NOMO-1 (cell line): ENCODE results near the gene SLC11A1.
A peak's percentile ranks its signal among the peaks of the same experiment; 100 is the strongest.

ENCODE experiments used
- DNase-seq, 2 experiments: peaks; one replicate each; lab custom pipeline; 2025; ENCODE audit not compliant: unreplicated experiment in 2 of 2; lab: John Stamatoyannopoulos, UW

Gene SLC11A1

DNA sequence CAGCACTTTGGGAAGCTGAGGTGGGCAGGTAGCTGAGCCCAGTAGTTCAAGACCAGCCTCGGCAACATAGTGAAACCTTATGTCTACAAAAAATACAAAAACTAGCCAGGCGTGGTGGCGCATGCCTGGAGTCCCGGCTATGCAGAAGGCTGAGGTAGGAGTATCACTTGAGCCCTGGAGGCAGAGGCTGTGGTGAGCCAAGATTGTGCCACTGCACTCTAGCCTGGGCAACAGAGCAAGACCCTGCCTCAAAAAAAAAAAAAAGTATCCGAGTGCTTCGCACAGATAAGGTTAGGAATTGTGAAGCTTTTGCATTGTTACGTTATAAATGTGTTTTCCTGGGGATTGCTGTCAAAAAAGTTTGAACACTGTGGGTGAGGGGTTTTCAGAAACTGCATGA lies 21.7 kb downstream of the SLC11A1 start:
- DNase-seq: no peak

DNA sequence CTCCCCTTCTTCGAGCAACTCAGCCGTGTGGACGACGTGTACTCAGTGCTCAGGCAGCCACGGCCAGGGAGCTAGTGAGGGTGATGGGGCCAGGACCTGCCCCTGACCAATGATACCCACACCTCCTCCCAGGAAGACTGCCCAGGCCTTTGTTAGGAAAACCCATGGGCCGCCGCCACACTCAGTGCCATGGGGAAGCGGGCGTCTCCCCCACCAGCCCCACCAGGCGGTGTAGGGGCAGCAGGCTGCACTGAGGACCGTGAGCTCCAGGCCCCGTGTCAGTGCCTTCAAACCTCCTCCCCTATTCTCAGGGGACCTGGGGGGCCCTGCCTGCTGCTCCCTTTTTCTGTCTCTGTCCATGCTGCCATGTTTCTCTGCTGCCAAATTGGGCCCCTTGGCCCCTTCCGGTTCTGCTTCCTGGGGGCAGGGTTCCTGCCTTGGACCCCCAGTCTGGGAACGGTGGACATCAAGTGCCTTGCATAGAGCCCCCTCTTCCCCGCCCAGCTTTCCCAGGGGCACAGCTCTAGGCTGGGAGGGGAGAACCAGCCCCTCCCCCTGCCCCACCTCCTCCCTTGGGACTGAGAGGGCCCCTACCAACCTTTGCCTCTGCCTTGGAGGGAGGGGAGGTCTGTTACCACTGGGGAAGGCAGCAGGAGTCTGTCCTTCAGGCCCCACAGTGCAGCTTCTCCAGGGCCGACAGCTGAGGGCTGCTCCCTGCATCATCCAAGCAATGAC lies 22.4 kb downstream of the SLC11A1 start:
- no peak for DNase-seq

DNA sequence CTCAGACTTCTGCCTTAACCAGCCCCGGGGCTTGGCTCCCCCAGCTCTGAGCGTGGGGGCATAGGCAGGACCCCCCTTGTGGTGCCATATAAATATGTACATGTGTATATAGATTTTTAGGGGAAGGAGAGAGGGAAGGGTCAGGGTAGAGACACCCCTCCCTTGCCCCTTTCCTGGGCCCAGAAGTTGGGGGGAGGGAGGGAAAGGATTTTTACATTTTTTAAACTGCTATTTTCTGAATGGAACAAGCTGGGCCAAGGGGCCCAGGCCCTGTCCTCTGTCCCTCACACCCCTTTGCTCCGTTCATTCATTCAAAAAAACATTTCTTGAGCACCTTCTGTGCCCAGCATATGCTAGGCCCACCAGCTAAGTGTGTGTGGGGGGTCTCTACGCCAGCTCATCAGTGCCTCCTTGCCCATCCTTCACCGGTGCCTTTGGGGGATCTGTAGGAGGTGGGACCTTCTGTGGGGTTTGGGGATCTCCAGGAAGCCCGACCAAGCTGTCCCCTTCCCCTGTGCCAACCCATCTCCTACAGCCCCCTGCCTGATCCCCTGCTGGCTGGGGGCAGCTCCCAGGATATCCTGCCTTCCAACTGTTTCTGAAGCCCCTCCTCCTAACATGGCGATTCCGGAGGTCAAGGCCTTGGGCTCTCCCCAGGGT lies 23.1 kb downstream of the SLC11A1 start:
- no peak for DNase-seq

DNA sequence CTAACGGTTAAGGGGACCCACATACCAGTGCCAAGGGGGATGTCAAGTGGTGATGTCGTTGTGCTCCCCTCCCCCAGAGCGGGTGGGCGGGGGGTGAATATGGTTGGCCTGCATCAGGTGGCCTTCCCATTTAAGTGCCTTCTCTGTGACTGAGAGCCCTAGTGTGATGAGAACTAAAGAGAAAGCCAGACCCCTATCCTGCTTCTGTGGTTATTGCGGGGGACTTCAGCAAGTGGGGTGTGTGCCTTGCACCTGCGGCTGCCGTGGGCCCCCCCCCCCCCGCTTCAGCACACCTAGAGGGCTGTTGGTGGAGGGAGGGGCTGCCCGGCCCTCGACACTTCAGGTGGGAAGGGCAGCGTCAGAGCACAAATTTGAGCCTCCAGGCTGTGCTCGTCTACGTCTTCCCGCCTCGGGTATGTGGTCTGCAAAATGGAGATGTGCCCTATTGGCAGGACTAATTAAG lies 23.7 kb downstream of the SLC11A1 start:
- no peak for DNase-seq

DNA sequence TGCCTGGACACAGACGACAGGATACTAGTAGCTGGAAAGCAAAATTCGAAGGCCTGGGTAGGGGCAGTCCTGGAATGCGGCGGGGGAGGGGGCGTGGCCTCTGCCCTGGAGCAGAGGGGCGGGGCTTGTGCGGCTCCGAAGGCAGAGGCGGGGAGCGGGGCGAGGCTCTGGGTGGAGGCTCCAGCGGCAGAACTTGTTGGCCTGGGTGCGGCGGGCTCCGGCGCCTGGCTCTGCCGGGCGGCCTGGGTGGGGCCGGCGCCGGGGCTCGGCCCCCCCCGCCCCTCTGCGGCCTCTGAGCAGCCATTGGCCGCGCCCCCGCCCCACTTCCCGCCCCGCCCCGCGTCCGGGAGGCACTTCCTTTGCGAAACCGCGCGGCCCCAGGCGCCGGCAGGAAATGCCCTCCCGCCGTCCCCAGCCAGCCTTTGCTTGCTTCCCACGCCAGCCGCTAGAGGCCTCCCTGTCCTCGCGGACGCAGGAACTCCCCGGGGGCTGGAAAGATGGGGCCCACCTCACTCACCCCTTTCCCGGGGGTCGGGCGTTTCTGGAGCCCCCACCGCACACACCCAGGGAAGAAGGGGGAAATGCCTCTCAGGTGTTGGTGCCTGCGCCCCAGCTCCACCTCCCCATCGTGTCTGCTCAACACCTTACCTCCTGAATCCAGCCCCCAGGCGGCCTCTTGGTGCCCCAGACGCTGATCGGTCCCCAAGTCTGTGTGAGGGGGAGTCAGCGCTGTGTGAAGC lies 24.3 kb downstream of the SLC11A1 start:
- DNase-seq: peak; percentile 98 to 100

DNA sequence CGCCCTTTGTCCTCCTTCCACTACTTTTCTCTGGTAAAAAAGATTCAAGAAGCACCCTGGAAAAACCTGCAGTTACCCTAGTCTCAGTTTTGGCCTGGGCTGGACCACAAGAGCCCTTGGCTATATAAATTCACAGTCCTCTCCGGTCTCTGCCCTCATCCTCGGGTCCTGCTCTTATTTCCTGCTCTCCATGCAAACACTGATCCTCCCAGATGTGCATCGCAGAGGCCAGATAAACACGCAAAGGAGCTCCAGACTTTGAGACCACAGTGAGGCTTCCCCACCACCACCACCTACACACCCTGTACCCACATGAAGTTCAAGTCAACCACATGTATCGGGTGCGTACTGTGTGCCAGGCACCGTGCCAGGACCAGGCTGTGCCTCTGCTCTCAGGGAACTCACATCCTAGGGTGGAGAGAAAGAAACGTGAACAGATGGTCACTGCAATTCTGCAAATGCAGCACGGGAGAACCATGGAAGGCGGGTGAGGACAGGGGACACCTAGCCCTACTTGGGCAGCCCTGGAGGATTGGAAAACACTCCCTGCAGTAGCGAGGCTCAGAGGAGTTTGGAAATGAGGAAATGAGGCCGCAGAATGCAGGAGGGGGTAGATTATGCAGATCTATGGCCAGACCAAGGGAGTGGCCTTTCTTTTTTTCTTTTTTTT lies 25.0 kb downstream of the SLC11A1 start:
- peak; percentile 35 to 59 for DNase-seq

DNA sequence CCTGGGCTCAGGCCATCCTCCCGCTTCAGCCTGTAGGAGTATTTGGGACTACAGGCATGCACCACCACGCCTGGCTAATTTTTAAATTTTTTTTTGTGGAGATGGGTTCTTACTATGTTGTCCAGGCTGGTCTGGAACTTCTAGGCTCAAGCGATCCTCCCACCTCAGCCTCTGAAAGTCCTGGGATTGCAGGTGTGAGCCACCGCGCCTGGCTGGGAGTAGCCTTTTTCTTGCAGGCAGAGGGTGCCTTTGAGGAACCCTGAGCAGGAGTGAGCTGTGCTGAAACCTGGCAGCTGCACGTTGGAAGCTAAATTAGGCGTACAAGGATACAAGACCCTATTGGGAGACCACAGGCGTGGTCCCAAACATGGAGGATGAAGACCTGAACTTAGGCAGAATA lies 25.6 kb downstream of the SLC11A1 start:
- no peak for DNase-seq

DNA sequence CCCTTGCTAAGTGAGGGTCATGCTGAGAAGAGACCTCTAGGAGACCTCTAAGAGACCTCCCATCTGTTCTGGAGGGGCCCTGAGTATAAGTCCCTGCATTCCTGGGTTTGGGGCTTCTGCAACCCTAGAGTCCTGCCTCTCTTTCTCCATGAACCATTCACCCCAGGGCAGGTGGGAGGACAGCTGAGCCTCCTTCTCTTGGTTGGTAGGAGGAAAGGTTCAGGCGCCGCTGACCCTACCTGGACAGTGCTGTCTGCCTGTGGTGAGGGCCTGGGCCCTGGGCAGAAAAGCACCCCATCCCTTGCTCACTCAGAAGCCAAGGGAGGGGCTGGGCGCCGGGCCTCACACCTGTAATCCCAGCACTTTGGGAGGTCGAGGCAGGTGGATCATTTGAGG lies 36.2 kb downstream of the SLC11A1 start:
- no peak for DNase-seq

DNA sequence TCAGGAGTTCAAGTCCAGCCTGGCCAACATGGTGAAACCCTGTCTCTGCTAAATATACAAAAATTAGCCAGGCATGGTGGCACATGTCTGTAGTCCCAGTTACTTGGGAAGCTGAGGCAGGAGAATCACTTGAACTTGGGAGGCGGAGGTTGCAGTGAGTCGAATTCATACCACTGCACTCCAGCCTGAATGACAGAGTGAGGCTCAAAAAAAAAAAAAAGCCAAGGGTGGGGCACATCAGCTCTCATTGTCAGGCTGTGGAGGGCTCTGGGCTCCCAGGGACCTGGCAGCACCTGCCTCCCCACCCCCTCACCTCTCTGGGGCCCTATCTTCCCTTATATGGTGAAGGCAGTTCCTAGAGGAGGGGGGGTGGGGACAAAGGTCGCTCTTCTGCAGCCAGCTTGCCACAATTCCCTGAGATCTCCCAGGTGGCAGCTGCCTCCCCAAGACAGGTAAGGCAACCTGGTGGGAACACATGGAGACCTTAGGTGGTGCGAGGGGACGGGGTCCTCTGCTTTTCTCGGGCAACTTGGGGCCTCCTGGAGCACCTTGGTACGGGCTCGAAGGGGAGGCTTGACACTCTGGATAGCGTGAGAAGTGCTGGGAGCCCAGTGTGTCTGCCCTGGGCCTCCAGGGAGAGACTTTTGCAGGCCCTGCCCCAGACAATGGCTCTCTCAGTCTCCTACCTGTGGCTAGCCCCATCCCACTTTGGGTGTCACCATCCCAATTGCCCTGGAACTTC lies 36.8 kb downstream of the SLC11A1 start, which contains the start of gene VIL1:
Gene VIL1, plus strand, starts transcription at position 407 of the 742 bp plus-strand sequence. CDS start 4,656 bp downstream, outside the sequence.
- no peak for DNase-seq

DNA sequence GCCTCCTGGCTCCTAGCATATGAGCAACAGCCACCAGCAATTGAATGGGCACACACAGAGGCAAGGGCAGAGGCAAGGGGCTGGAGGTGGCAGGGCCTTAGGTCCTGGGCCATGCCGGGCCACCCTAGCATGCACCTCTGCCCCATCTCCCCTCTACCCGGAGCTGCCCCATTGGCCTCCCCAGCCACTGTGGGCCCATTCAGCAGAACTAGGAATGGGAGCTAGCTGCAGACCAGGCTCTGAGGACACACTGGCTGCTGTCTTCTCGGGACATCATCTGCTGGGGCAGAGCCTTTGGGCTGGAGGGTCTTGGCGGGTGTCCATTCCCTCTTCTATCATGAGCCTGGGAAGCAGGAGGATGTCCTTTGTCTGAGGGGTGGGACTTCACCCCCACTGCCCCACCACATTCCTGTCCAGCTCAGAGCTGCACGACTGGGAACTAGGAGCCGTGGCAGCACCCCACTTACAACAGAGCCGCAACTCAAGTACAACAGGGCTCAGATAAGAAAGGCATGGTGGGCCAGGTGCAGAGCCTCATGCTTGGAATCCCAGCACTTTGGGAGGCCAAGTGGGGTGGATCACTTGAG lies 37.6 kb downstream of the SLC11A1 start:
- DNase-seq: no peak

DNA sequence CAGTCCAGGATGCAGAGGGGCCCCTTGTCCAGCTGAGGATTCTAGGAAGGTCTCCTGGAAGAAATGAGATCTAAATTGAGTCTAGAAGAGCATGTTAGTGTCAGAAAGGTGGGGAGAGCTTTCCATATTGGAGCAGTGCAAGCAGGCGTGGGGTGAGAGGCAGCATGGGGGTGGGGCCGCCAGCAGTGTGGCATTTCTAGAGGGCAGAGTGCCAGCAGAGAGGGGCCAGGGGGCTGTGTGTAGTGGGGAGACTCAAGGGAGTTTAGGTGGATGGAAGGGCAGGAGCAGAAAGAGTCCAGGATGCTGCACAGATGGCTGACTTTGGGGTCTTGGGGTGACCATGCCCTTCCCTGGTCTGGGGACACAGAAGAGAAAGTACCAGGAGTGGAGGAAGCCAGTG lies 39.0 kb downstream of the SLC11A1 start:
- no peak for DNase-seq

DNA sequence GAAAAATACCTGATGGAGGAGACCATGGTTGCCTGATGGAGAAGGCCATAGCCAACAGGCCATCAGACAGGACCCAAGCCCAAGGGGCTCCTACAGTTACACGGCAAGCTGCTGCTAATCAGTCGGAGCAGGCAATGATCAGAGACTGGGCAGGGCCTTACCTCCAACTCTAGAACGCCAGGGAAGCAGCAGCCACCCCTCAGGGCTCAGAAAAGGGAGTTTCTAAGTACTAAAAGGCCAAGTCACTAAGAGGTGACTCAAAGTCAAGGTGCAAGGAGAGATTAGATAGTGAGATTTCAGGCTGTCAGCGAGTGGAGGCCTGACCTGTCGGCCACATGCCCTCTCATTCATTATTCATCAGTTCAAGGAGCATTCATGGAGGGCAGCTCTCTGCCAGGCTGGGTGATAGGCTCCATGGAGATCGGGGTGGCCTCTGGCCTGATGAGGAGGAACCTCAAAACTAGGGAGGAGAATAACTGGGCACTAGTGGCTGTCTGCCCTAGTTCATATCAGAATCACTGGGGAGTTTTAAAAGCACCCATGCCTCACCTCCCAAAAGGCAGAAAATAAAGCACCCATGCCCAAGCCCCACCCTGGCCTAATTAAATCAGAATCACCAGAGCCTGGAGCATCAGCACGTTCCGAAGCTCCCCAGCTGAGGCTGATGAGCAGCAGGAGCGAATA lies 40.5 kb downstream of the SLC11A1 start:
- no peak for DNase-seq

DNA sequence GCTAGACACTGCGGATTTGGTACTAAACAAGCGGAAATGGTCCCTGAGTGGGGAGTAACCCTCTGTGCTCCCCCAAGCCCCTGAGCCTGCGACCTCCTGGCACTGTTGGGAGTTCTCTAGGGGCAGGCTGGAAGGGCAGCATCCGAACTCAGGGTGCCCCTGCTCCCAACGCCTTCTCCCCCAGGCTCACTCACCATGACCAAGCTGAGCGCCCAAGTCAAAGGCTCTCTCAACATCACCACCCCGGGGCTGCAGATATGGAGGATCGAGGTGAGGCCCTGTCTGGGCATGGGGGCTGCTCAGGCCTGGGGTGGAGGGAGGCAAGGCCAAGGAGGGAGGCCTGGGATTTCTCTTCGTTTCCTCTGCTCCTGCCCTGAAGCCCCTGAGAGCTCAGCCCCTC lies 41.5 kb downstream of the SLC11A1 start:
- DNase-seq: no peak

DNA sequence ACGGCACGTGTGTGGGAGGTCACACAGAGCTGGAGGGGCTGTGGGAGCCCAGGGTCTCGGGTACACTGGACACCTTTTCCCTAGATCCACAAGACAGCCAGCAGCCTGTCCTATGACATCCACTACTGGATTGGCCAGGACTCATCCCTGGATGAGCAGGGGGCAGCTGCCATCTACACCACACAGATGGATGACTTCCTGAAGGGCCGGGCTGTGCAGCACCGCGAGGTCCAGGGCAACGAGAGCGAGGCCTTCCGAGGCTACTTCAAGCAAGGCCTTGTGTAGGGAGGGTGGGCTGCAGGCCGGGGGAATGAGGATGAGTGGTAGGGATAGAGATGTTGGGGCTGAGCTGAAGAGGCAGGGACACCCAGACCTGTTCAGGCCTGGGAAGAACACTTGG lies 43.5 kb downstream of the SLC11A1 start:
- DNase-seq: no peak

DNA sequence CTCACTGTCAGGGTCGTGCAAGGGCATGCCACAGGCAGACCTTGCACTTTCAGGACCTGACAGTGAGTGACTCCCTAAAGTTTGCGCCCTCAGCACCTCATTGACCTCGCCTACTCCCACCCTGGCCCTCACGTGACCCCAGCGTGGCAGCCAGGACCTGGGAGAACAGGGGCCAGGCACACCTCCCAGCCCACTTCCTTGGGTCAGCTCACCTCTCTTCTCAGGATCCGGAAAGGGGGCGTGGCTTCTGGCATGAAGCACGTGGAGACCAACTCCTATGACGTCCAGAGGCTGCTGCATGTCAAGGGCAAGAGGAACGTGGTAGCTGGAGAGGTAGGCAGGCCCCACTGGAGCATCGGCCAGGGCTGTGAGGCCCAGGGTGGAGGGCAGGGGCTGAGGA lies 45.7 kb downstream of the SLC11A1 start:
- no peak for DNase-seq

DNA sequence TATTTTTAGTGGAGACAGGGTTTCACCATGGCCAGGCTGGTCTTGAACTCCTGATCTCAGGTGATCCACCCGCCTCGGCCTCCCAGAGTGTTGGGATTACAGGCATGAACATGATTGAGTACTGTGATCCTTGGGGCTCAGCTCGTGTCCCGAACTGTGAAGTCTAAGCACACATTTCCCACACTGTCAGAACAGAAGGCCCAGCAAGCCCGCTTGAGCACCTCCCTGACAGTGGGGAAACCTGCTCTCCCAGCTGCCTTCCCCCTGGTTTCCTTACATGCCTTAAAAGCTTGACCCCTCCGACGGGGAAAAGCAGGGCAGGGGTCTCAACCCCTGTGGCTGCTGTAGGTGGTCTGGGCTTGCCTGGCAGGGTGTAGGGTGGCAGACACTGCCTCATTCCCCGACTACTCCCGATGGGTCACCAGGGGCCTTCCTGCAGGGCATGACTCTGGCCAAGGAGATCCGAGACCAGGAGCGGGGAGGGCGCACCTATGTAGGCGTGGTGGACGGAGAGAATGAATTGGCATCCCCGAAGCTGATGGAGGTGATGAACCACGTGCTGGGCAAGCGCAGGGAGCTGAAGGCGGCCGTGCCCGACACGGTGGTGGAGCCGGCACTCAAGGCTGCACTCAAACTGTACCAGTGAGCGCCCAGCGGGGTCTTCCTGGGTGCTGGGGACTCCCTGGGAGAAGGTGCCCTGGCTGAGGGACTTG lies 46.9 kb downstream of the SLC11A1 start:
- no peak for DNase-seq

DNA sequence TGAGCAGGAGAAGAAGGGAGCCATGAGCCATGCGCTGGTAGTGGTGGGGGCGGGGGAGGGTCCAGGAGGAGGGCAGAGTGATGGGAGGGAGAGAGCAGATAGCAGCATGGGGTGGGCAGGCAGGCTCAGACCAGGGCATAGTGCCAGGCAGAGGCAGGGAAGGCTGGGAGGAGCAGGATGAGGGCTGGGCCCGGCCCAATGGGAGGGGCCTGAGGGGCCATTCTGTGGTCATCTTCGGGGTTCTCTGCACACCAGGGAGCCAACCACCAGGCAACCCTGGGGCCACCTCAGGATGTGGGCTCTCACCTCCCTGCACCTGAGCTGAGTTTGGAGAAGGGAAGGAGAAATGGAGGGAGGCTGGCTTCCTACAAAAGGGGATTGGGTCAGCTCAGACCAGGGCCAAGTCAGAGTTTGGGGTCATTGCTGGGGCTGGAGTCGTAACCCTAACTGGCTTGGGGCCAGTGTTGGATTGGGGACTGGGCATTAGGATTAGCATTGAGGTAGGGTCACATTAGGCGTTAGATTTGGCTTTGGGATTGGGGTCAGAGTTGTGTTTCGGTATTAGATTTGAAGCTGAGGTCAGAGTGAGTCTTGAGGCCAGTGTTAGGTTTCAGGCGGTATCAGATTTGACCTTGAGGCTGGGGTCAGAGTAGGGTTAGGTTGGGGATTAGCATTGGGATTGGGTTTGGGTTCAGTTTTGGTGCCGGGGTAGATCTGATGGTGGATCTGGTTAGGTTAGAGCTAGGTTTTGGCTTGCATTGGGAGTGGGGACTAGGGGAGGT lies 48.0 kb downstream of the SLC11A1 start:
- no peak for DNase-seq

DNA sequence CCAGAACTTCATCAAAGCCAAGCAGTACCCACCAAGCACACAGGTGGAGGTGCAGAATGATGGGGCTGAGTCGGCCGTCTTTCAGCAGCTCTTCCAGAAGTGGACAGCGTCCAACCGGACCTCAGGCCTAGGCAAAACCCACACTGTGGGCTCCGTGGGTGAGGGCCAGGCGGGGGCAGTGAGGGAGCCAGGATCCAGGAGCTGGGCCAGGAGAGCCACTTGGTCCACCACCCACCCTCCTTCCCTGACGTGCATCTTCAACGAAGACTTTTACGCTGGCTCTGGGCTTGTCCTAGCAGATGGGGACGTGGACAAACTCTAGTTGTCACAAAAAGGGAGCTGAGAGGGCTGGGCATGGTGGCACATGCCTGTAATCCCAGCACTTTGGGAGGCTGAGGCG lies 48.6 kb downstream of the SLC11A1 start:
- DNase-seq: no peak
